ENCODE results near the gene POLR2L.

Gene POLR2L

GRCh38 chr11:798093-798713 lies 44.1 kb downstream of the POLR2L start, which contains the start of gene SLC25A22:
Gene SLC25A22, minus strand, starts transcription at chr11:798281. Its CDS starts 3,275 bp downstream, at chr11:795006.
- Histone ChIP-seq H3K36me3 (ENCODE audit: control insufficient read depth, insufficient read depth, low read length) (no peaks in the 10 kb centered on the region), H3K9me3 (ENCODE audit: control insufficient read depth, low read length) (no peaks in the 10 kb centered on the region), H3K4me2 (ENCODE audit: low read length) (peak within 1 kb of the TSS; percentile 69), H3K4me3 (ENCODE audit: low read depth, low read length) (peak within 1 kb of the TSS; percentile 48), H3K27me3 (ENCODE audit: control insufficient read depth, insufficient read depth, low read length) (no peaks in the 10 kb centered on the region), H3K27ac (peak within 1 kb of the TSS; percentile 42), H3K4me1 (peaks cover 4% of the 10 kb centered on the region), H3K79me2 (no peaks in the 10 kb centered on the region), H2AFZ (peak within 1 kb of the TSS; percentile 68), H3K9ac (no peak within 1 kb of the TSS)
- peak; percentile 73 for TF ChIP-seq CTCF (IDR thresholded peaks at IDR 0.05)

- Histone ChIP-seq H2AFZ (peak overlapping the region; percentile 67), H3K27me3 (ENCODE audit: control insufficient read depth, insufficient read depth, low read length) (no peaks in the 10 kb centered on the region), H3K27ac (peak overlapping the region; percentile 42), H3K9me3 (ENCODE audit: control insufficient read depth, low read length) (no peaks in the 10 kb centered on the region), H3K4me3 (ENCODE audit: low read depth, low read length) (peak overlapping the region; percentile 48), H3K36me3 (ENCODE audit: control insufficient read depth, insufficient read depth, low read length) (no peaks in the 10 kb centered on the region), H3K4me1 (peaks cover 4% of the 10 kb centered on the region), H3K4me2 (ENCODE audit: low read length) (peak overlapping the region; percentile 69), H3K79me2 (no peaks in the 10 kb centered on the region), H3K9ac (no peak overlapping the region)
- TF ChIP-seq CTCF (IDR thresholded peaks at IDR 0.05): no peak
Observed at GRCh38 chr11:797296-798092, 44.8 kb downstream of the POLR2L start.

- peaks cover 4% of the 10 kb centered on the region for H3K4me1 ChIP-seq
- H3K9ac ChIP-seq: no peak overlapping the region
- H3K36me3 ChIP-seq (ENCODE audit: control insufficient read depth, insufficient read depth, low read length): no peaks in the 10 kb centered on the region
- H3K4me3 ChIP-seq (ENCODE audit: low read depth, low read length): peak overlapping the region; percentile 48
- H3K27me3 ChIP-seq (ENCODE audit: control insufficient read depth, insufficient read depth, low read length): no peaks in the 10 kb centered on the region
- H3K27ac ChIP-seq: peak overlapping the region; percentile 42
- H3K9me3 ChIP-seq (ENCODE audit: control insufficient read depth, low read length): no peaks in the 10 kb centered on the region
- H3K4me2 ChIP-seq (ENCODE audit: low read length): peak overlapping the region; percentile 69
- H2AFZ ChIP-seq: peak overlapping the region; percentile 67
- no peak for TF ChIP-seq CTCF (IDR thresholded peaks at IDR 0.05)
- no peaks in the 10 kb centered on the region for H3K79me2 ChIP-seq
Observed at GRCh38 chr11:796565-797295, 45.6 kb downstream of the POLR2L start.

- Histone ChIP-seq H2AFZ (no peak overlapping the region), H3K9ac (no peak overlapping the region), H3K27me3 (ENCODE audit: control insufficient read depth, insufficient read depth, low read length) (no peaks in the 10 kb centered on the region), H3K4me3 (ENCODE audit: low read depth, low read length) (no peak overlapping the region), H3K36me3 (ENCODE audit: control insufficient read depth, insufficient read depth, low read length) (no peaks in the 10 kb centered on the region), H3K9me3 (ENCODE audit: control insufficient read depth, low read length) (no peaks in the 10 kb centered on the region), H3K27ac (no peak overlapping the region), H3K79me2 (no peaks in the 10 kb centered on the region), H3K4me2 (ENCODE audit: low read length) (peak overlapping the region; percentile 42), H3K4me1 (peaks cover 4% of the 10 kb centered on the region)
- TF ChIP-seq CTCF (IDR thresholded peaks at IDR 0.05): no peak
Observed at GRCh38 chr11:795634-796564, 46.4 kb downstream of the POLR2L start.

Measured in parathyroid adenoma (tissue), 2 donors.